Middle frontal gyrus (tissue), 1 donor: ENCODE data around the gene ASAP3.

Experiments used
- DNase-seq: peaks from one replicate; pipeline ENCODE4 v3.0.0-alpha.2; 2015; ENCODE audit warnings: low spot score; ENCODE audit errors: extremely low spot score

The ASAP3 gene

GRCh38 chr1:23450894-23451293, 33.1 kb downstream of the ASAP3 start:
- DNase-seq = no peak

- no peak for DNase-seq
These were observed 34.0 kb downstream of the ASAP3 start for GRCh38 chr1:23449958-23450357.

- no peak for DNase-seq
These were observed 34.7 kb downstream of the ASAP3 start for GRCh38 chr1:23449306-23449705.

- DNase-seq = no peak
These were observed 35.1 kb downstream of the ASAP3 start for GRCh38 chr1:23448846-23449245.

GRCh38 chr1:23446661-23447310, 37.2 kb downstream of the ASAP3 start:
- no peak for DNase-seq

GRCh38 chr1:23444596-23445390, 39.2 kb downstream of the ASAP3 start:
- DNase-seq = no peak

- no peak for DNase-seq
These were observed 39.9 kb downstream of the ASAP3 start for GRCh38 chr1:23444104-23444533.

GRCh38 chr1:23442751-23443150, 41.2 kb downstream of the ASAP3 start:
- no peak for DNase-seq

- DNase-seq = no peak
These were observed 42.4 kb downstream of the ASAP3 start for GRCh38 chr1:23441446-23442148.

- no peak for DNase-seq
These were observed 45.4 kb downstream of the ASAP3 start for GRCh38 chr1:23438545-23438944.

- DNase-seq = no peak
These were observed 46.7 kb downstream of the ASAP3 start for GRCh38 chr1:23437355-23437664.

GRCh38 chr1:23436520-23437354, 47.2 kb downstream of the ASAP3 start:
- DNase-seq = no peak

- DNase-seq = no peak
These were observed 49.7 kb downstream of the ASAP3 start for GRCh38 chr1:23434260-23434775.

- DNase-seq = no peak
These were observed 50.9 kb downstream of the ASAP3 start for GRCh38 chr1:23433122-23433521.

GRCh38 chr1:23431431-23431830, 52.5 kb downstream of the ASAP3 start:
- DNase-seq = no peak

GRCh38 chr1:23430803-23431202, 53.2 kb downstream of the ASAP3 start:
- no peak for DNase-seq

- DNase-seq = no peak
These were observed 55.7 kb downstream of the ASAP3 start for GRCh38 chr1:23428136-23428905.

- DNase-seq = no peak
These were observed 56.4 kb downstream of the ASAP3 start for GRCh38 chr1:23427550-23427949.

GRCh38 chr1:23426828-23427227, 57.2 kb downstream of the ASAP3 start:
- DNase-seq = no peak

- no peak for DNase-seq
These were observed 58.8 kb downstream of the ASAP3 start for GRCh38 chr1:23425193-23425494.
